BJ (cell line): ENCODE measurements around the gene MOCS2. TPM values are rescaled to one million over a fixed set of nuclear protein-coding genes. Genes with fewer than 3 reads are reported as not detected.

Experiments used
- CTCF ChIA-PET: fragments of 350-600 bp; formaldehyde crosslinking; extraction: SDS; loops from one replicate; lab custom pipeline; 2021; ENCODE audit warnings: antibody characterized with exemption, inconsistent platforms; lab: Yijun Ruan, JAX
- POLR2A ChIA-PET: fragments of 300-600 bp; sonication (Branson Sonifier 250); formaldehyde crosslinking; extraction: SDS; loops from one replicate; lab custom pipeline; 2021; ENCODE audit warnings: antibody characterized with exemption; lab: Charles Lee
- DNase-seq: peaks from one replicate; pipeline ENCODE4 v3.0.0-alpha.2; 2011; ENCODE audit warnings: low read depth
- H3K27me3 ChIP-seq: 2 replicates; pipeline ENCODE4 v1.6.0; 2011; ENCODE audit warnings: low read length; ENCODE audit not compliant: control insufficient read depth, insufficient read depth
- H3K36me3 ChIP-seq: 2 replicates; pipeline ENCODE4 v1.5.1; 2011; ENCODE audit warnings: low read length; ENCODE audit not compliant: control insufficient read depth, insufficient read depth
- H3K4me3 ChIP-seq: 2 replicates; pipeline ENCODE4 v1.5.1; 2011; ENCODE audit warnings: low read depth, mild to moderate bottlenecking, control low read depth, low read length
- CTCF ChIP-seq: IDR thresholded peaks from 2 replicates; pipeline ENCODE4 v1.5.1; 2011; ENCODE audit warnings: low read depth, mild to moderate bottlenecking, control low read depth, inconsistent platforms, low read length, moderate library complexity; ENCODE audit not compliant: insufficient read depth
- polyA plus RNA-seq: library from polyadenylated mRNA; depleted of rRNA; stranded (reverse); fragments of >200 nt; gene quantifications from 2 replicates; pipeline ENCODE4 v1.2.3, GENCODE V29; 2011

MOCS2 gene
- polyA plus RNA-seq, 1 experiment, result 22.2 TPM

- ChIA-PET CTCF (interaction anchor here (0.6 to 1.7 kb wide), 3 partner anchors 92 to 1107 kb away, joined by 3 to 7 read pairs (median 3); no protein-coding TSS in a partner anchor), POLR2A (no interaction called here)
- H3K4me3 ChIP-seq, result no peak overlapping the region
- H3K36me3 ChIP-seq, result no peaks in the 10 kb centered on the region
- DNase-seq, result no peak
- no peaks in the 10 kb centered on the region for H3K27me3 ChIP-seq
- no peak for TF ChIP-seq CTCF
These were observed 17.6 kb upstream of the MOCS2 start for GRCh38 chr5:53127107-53127506.

GRCh38 chr5:53126521-53126920, 17.0 kb upstream of the MOCS2 start:
- TF ChIP-seq CTCF, result no peak
- Histone ChIP-seq H3K36me3 (no peaks in the 10 kb centered on the region), H3K4me3 (no peak overlapping the region), H3K27me3 (no peaks in the 10 kb centered on the region)
- ChIA-PET CTCF (interaction anchor here (0.6 to 1.7 kb wide), 5 partner anchors 9 to 1108 kb away, joined by 3 to 7 read pairs (median 3); no protein-coding TSS in a partner anchor), POLR2A (no interaction called here)
- no peak for DNase-seq

- Histone ChIP-seq H3K27me3 (no peaks in the 10 kb centered on the region; the same call in 1 of the 2 replicates), H3K4me3 (no peak overlapping the region), H3K36me3 (no peaks in the 10 kb centered on the region)
- no peak for DNase-seq
- TF ChIP-seq CTCF, result no peak
- ChIA-PET POLR2A (no interaction called here), CTCF (interaction anchor here (0.6 to 1.7 kb wide), 10 partner anchors 9 to 1112 kb away, joined by 3 to 12 read pairs (median 3); no protein-coding TSS in a partner anchor)
These were observed 14.1 kb upstream of the MOCS2 start for GRCh38 chr5:53123702-53124101.

- H3K4me3 ChIP-seq, result no peak overlapping the region
- no peak for TF ChIP-seq CTCF
- ChIA-PET CTCF (interaction anchor here (1.7 kb wide), 1 partner anchor 1109 kb away, joined by 7 read pairs; no protein-coding TSS in a partner anchor), POLR2A (no interaction called here)
- H3K36me3 ChIP-seq, result no peaks in the 10 kb centered on the region
- no peak for DNase-seq
- no peaks in the 10 kb centered on the region; the same call in 1 of the 2 replicates for H3K27me3 ChIP-seq
These were observed 10.6 kb upstream of the MOCS2 start for GRCh38 chr5:53120165-53120564.

GRCh38 chr5:53118879-53119278, 9.3 kb upstream of the MOCS2 start:
- TF ChIP-seq CTCF, result no peak
- Histone ChIP-seq H3K27me3 (no peaks in the 10 kb centered on the region; the same call in 1 of the 2 replicates), H3K36me3 (no peaks in the 10 kb centered on the region), H3K4me3 (no peak overlapping the region)
- no peak for DNase-seq
- ChIA-PET CTCF (interaction anchor here (1.5 kb wide), 1 partner anchor 1110 kb away, joined by 3 read pairs; no protein-coding TSS in a partner anchor), POLR2A (no interaction called here)
